ENCODE data around the gene B3GLCT.

DNA sequence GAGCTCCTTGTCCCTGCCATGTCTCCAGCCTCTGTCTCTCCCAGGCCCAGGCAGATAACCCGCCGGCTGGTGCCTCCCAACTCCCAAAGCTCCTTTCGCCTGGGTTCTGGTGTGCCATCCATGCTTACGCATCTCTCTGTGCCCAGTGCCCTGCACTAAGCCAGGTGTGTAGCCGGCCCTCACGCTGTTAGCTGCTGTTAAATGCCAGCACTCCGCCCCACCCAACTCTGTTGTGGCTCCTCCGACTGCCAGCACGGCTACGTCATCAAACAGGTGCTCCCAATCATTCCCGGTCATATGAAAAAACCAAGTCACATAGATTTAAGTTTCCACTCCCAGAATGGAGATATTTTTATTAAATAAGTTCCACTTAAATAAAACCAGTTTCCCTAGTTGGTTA lies 31.0 kb upstream of the B3GLCT start:
- TF ChIP-seq, protein P1, sequence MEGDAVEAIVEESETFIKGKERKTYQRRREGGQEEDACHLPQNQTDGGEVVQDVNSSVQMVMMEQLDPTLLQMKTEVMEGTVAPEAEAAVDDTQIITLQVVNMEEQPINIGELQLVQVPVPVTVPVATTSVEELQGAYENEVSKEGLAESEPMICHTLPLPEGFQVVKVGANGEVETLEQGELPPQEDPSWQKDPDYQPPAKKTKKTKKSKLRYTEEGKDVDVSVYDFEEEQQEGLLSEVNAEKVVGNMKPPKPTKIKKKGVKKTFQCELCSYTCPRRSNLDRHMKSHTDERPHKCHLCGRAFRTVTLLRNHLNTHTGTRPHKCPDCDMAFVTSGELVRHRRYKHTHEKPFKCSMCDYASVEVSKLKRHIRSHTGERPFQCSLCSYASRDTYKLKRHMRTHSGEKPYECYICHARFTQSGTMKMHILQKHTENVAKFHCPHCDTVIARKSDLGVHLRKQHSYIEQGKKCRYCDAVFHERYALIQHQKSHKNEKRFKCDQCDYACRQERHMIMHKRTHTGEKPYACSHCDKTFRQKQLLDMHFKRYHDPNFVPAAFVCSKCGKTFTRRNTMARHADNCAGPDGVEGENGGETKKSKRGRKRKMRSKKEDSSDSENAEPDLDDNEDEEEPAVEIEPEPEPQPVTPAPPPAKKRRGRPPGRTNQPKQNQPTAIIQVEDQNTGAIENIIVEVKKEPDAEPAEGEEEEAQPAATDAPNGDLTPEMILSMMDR (IDR thresholded peaks at IDR 0.05; ENCODE audit: low read length), result no peak
- TF ChIP-seq EZH2 (optimal IDR thresholded peaks at IDR 0.05; ENCODE audit: low read depth, low read length), result no peak
